ENCODE results near the gene ITPK1.

The ITPK1 gene

DNA sequence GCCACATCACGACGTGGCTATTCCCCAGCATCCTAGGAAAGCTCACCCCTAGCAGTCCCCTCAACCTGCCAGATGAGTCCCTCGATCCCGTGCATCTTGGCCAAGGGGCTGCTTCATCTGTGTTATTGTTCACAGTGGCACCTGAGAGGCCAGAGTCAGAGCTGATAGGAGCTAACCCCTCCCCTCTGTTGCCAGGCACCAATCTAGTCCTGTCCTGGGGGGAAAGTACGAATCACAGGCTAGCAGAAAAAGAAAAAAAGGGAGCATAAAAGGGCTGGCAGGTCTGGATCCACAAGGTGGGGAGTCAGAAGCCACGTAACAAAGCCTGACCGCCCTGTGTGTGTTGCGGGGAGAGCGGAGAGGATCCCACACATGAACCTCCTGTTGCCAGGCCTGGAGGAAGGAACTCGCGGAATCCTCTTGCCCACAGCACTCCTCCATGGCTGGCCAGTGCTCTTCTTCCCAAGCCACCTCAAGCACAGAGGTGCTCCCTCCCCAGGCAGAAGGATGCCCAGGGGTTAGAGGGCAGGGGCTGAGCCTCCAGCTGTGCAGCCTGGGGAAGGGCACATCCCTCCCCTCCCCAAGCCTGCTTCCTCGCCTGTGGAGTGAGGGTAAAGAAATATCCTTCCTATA lies 91.8 kb downstream of the ITPK1 start:
- DNase-seq: no peak

DNA sequence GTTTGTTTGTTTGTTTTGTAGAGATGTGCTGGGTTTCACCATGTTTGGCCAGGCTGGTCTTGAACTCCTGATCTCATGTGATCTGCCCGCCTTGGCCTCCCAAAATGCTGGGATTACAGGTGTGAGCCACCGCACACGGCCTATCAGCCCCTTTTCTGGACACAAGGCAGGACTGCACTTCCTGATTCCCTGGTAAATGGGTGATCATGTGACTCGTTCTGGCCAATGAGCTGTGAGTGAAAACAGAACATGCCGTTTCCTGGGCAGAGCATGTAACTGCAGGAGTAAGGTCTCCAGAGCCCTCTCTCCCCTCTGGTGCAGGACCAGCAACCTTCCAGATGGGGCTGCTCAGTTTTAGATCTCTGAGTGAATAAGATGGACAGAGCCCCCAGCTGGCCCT lies 92.7 kb downstream of the ITPK1 start:
- DNase-seq: peak in 1 of 2 donors; percentile 29

DNA sequence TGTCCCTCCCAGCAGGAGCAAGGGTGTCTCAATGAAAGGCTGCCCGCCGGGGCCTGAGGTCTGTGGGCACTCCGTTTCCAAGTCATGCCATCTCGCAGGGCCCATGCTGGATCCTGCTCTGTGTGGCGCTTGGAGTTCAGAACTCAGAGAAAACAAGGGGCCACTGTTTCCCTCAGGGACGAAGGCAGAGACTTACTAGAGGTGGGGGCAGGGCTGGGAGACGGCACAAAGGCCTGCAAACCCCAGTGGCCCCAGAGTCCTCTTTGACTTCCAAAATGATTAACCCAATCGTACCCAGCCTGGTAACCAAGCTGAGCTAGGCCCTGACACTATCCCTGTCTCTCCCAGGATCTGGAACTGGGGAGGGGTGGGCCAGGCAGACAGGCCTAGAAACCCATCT lies 95.8 kb downstream of the ITPK1 start:
- no peak for DNase-seq

DNA sequence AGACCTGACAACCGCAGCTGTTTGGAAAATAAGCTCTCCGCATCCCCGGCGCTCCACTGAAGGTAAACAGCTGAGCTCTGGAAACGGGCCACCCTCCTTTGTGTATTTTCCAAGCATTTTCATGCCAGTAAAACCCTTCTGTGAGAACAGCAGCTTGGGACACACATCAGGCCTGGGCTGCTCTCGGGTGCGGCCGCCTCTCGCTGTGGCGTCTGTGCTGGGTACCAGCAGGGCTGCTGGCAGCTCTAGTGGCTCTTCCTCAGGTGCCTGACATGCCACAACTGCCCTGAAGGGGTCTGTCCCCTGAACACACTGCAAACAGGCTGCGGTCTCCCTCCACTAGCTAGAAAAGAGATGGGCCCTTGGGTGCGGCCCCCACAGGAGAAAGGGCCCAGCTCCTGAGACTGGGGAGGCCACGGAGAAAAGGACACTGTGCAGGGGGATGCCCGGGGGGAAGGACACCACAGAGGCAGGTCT lies 96.3 kb downstream of the ITPK1 start:
- DNase-seq: no peak

DNA sequence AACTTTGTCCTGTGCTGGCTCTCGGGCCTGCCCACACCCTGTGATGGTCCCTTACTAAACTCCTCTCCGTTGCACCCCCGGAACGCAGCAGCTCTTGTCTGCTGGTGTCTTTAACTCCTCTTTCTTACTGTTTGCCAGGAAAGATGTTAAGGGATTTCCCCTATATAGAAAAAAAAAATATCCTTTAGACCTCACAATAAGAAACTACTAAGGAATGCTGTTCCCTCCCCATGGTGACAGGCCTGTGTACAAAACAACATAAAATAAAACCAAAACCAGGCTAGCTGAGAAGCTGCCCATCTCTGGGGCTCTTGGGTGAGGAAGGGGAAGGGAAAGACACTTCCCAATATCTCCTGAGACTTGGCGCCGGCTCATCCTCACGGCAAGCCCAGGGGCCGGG lies 97.4 kb downstream of the ITPK1 start:
- DNase-seq: no peak

DNA sequence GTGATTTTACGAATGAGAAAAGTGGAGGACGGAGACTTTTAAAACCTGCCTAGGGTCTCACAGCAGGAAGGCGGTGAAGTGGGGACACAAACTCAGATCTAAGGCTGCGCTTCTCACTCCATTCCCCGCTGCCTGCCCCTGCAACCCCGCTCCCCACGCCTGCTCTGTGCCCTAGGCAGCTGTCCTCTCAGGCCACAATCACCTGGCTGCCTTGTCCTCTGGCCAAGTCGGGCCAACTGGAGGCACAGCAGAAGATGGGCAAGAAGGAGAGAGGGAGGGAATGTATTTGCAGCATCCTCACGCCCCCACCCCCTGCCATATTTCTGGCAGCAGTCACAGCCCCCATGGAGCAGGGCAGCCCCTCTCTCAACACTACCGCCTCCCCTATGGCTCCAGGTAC lies 97.8 kb downstream of the ITPK1 start:
- DNase-seq: no peak

DNA sequence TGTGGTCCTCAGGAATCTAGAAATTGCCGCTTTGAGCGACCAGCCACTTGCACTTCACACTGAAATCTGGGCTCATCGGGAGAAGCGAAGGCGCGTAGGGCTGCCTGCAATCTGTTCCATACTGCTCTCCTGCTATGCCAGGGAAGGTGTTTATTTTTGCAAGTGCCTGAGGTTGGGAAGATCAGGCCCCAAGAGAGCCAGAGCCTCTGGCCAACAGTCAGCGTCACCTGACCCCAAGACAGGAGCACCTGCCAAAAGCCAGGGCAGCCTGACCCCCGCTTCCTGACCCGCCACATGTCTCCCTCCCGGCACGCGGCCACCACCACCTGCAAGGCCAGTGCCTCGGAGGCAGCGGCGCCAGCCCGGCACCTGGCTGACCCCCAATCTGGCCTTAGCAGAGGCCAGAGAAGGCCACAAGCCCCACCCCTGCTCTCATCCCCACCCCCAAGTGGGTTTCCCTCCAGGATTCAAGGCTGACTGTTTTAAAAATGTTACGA lies 98.4 kb downstream of the ITPK1 start:
- no peak for DNase-seq

DNA sequence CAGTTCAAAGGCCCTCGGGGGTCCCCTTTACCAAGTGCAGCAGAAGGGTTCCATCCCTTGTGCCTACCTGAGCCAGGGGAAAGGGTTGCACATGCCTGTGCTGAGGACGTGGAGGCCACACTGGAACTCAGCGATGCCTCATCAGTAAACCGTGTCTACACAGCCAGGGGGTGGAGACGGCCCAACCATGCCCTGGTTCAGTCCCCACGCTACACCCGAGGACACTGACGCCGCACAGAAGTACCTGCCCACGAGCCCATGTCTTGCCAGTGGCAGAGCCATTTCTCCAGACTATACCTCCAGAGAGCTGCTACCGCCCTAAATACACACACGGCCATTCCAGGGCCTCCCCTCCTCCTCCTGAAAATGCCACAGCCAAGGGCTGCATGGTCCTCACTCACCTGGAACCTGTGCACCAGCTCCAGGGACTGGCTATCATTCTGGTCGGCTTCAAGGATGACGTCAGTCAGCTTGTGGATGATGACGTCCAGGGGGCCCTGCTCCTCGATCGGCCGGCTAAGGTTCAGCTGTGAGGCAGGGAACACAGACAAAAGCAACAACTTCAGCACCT lies 99.4 kb downstream of the ITPK1 start:
- no peak for DNase-seq

DNA sequence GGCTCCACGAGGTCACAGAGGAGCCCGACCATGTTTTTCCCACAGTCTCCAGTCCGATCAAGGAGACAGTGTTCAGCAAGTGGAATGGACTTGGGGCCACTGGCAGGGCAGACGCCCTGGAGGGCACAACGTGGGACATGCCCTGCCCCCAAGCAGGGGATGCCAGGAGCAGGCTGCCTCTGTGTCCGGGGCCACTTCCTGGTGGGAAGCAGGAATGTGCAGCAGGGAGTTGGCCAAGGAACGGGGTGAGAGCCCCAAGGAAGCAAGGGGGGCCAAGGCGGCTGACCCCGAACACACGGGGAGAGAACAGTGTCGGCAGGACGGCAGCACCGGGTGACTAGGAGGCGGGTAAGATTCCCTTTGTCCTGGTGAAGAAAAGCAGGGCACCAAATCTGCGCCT lies 100.2 kb downstream of the ITPK1 start:
- no peak for DNase-seq

DNA sequence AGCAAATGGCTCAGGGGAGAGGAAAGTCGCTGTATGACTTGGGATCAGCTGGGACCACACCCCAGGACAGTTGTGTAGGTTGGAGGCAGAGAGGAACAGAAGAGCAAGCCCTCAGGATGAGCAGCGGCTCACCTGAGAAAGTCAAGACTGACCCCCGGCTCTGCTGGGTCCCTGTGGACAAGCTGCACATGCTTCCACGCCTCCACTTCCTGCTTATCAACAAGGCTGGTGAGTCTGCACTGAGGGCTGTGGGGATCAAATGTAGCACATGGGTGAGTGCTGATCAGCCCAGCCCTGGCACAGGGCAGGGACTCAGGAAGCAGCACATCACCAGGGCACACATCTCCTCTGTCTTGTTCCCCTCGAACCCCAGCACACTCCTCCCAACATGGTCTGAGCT lies 100.7 kb downstream of the ITPK1 start:
- DNase-seq: no peak

DNA sequence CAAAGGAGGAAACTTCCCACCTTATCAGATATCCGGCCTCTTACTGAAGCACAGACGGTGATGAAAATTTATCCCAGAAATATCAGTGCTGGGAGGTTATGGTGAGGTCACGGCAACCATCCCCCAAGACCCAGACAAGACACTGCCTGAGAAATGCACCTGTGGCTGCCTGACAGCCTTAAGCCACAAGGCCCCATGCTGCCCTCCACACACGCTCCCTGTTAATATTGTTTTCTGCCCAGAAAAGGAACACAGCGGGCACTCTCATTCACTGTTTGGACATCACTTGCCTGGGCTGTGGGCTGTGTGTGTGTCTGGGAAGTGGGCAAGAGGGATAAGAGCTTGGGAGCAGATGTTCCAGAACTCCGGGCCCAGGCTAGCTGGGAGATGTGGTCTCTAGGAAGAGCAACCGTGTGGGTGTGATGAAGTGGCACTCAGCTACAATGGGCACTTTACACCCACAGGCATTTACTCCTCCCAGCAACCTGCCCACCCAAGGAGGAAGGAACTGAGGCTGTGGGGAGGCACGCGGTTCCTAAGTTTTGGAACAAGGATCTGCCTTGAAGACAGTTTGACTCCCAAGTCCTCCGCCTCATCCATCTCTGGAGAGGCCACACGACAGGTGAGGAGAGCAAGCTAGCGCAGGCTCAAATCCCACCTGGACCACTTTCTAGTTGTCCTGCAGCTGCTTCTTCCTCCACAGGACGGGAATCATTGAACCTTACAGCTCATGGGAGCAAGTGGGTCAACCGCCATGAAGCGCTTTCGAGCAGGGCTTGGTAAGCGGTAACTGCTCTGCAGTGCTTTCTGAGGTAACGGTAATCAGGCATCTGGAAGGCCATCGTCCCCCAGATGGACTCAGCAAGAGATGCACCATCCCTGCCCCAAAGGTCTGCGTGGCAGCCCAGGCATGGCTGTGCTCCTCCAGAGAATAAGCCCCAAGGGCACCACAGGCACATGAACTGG lies 101.4 kb downstream of the ITPK1 start:
- no peak for DNase-seq

DNA sequence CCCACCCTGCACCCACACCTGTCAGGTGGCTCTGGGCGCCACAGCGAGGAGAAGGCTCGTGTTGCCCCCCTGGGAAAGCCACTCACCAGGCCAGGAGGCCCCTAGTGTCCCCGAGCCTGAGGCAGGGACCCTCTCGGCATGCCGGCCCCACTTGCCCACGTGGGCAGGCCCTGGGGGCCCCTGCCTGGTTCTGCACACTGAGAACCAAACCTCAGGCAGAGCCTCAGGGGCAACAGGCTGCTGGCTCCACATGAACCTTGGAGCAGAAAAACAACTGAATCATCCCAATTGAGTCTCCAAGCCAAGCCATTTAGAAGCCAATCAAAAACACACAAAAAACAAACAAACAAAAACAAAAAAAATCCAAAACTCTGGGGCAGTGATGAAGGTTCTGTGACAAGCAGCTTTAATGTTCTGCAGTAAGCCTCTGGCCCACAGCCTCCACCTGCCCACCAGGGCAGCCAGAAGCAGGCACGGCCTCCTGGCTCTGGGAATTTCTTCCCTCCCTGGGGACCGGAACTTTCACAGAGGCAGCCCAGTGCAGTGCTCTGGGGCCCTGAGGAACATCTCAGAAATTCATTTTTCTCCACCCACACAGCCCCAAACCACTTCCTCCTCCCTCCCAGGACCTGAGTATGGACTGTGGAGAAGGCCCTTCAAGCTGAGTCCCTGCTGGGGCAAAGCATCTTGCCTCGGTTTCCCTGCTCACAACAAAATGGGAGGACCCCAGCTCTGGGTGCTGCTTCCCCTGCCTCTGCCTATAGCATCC lies 102.6 kb downstream of the ITPK1 start:
- DNase-seq: peak; percentile 68 to 76

DNA sequence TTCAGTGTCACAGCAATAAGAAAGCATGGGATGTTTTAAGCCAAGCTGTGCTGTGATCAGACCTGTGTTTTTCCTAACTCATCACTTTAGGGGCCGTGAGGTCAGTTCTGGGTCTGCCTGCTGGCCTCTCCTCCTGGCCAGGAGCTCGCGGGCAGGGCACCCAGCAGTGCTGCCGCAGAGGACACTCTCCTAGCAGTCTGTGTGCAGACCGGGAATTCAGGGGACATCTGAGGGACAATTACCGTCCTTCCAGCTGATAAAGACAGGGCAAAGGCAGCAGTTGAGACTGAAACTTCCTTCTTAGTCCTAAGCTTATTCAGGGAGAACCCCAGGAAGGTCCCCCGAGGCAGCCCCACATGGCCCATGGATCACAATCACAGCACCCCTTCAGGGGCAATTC lies 103.2 kb downstream of the ITPK1 start:
- no peak for DNase-seq

DNA sequence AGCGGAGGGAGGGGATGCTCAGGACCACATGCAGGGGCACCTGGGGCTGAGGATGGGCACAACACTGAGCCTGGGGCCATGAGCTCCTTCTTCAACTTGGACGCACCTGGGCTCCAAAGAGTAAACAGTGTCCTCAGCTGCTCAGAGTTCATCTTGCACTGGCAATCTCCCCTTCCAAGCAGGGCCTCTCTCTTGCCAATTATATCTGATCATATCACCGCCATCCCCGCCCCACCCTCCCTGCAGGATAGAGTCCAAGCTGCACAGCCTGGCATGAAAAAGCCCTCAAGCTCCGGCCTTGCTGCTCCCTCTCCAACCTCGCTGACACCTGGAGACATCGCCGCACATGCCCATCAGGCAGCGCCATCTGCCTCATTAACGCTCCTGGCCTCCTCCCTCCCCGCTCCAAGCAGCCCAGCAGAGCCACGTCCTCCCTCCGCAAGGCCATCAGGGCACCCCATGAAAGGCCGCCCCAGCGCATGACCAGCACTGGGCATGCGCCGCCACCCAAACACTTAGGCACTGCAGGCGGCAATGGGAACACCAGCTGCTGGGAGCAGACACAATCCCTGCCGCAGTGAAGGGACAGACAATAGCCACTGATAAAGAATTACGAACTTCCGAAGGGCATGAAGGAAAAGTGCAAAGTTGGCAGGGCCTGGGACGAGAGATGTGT lies 103.9 kb downstream of the ITPK1 start:
- no peak for DNase-seq

DNA sequence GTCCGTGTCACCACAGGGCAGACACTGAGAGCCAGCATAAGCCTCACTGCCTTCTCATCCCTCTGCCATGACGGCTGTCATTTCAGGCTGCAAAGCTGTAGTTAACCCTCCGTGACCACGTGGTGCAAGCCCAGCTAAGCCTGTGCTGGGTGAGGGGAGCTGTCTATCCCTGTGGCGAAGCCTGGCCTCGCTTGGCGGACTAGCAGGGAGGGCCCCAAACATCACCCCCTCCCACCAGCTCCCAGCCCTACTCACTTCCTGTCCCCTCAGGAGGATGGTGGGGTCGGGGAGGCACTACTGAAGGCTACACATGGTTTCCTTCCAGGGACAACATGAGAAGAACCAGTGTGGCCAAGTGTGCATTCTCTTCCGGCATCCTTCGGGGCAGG lies 104.6 kb downstream of the ITPK1 start:
- DNase-seq: no peak

DNA sequence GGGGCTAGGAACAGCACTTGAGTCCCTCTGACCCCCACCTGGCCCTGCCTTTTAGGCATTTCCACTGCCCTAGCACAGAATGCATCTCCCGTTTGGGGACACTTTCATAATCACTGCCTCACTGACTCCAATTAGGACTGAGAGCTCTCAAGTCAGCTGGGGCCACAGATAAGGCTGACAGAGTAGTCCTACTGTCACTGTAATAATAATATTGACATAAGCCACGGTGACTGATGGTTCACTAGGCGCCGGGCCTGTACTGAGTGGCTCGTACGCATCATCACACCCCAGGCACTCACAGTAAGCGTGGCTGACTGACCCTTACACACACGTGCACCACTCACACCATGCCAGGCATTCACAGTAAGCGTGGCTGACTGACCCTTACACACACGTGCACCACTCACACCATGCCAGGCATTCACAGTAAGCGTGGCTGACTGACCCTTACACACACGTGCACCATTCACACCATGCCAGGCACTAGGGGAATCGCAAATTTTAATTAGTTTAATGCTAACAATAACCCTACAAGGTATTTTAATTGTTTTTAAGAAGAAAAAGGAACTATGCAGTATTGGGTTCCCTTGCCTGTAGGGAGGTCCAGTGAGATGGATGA lies 105.1 kb downstream of the ITPK1 start:
- no peak for DNase-seq

DNA sequence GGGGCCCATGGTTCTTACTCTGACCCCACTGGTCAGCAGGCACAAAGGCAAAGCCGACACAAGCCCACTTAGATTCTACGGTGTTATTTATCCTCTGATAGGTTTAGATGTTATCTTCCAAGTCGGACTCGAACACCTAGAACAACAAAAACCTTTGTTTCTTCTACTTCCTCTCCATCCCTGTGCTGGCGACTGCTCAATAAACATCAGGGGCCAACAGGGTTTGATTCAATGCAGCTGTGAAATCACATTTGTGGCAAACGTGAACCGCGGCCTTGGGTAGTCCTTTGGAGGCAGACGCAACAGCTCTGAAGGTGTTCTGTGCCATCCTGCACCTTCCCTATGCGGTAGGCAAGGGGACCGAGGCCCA lies 105.6 kb downstream of the ITPK1 start:
- DNase-seq: no peak

DNA sequence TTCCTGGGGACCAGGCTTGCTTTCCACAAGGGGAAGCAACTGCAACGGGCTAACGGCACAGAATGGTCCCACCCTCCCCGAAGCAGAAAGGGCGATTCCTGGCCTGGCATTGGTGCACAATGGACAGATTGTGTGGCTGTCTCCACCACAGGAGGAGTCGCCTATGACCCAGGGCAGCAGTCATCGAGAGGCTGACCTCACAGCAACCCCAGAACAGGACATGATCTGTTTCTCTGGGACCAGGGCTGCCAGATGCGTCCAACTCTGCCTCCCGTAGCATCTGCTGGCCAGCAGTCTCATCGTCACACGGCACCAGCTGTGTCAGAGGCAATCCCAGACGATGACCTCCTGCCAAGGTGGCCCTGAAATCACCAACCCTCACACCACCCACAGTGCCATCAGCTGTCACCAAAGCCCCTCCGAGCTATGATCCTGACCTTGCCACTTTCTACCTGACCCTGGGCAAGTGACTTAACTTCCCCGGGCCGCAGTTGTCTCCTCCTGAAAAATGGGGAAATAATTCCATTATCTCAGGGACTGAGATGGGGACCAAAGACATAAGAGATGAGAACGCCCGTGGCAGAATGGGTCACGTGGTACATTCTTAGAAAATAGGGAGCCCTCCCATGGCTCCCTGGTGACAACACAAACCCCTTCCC lies 106.1 kb downstream of the ITPK1 start:
- peak; percentile 42 to 64 for DNase-seq

DNA sequence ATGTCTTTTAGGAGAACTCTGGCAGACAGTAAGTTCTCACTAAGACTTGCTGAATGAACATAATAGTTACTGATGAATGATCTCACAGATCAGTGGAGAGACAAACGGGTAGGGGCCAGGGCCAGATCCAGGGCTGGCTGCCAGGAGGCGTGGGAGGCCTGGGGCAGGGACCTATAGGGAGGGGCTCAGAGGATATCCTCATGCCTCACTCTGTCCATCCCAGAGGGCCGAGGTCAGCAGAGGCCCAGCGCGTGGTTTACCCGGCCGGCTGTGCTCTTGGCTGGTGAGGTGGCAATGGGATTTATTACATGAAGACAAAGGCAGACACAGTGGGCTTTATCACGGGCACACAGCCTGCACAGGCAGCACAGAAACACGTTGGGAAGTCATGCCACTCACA lies 107.3 kb downstream of the ITPK1 start:
- DNase-seq: no peak

DNA sequence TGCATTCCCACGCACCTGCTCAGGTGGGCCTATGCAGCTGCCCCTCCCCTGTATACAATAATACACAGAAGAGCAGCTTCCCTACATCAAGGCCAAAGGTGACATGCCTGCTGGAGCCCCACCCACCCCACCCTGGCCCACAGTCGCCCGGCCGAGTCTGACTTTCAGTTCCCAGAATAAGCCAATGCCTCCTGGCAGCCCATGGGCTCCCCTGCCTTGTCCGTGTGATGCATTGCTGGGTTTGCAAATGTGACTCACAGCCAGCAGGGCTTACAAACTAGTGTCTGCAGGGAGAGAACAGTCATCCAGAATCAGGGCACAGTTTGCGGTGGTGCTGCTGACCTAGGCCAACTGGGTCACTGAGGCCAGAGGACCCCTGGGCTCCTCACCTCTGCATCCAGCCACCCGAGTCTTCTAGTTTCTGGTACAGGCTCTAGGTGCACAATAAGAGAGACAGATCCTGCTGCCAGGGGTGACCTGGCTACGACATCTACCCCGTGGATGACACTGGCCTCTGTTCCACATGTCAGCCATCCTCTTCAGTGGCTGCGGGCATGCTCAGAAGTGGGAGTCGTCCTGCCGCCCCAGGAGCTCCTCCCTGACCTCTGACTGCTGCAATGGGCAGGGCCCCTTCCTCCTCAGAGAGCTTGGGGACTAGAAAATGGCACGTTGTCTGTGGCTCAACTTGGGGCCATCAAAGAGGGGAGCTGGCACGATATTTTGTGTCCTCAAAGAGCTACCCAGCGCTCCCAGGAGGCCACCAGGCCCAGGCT lies 108.3 kb downstream of the ITPK1 start:
- peak; percentile 78 to 91 for DNase-seq

All from inflammatory macrophage treated with lipopolysaccharide for 1 hour (primary cell).